HepG2 (cell line): ENCODE data around the gene SLC19A1. TPM values are rescaled to one million over a fixed set of nuclear protein-coding genes. Genes with fewer than 3 reads are reported as not detected.
A peak's percentile ranks its signal among the peaks of the same experiment; 100 is the strongest.

Experiments
- CSRNP1 ChIP-seq: sonication (generic); formaldehyde crosslinking; IDR thresholded peaks from 2 replicates; pipeline ENCODE4 v1.8.1; 2023; ENCODE audit warnings: mild to moderate bottlenecking, missing genetic modification reagents
- DMTF1 ChIP-seq: sonication (generic); formaldehyde crosslinking; IDR thresholded peaks from 2 replicates; pipeline ENCODE4 v1.4.0; 2020; ENCODE audit warnings: mild to moderate bottlenecking, missing genetic modification reagents
- FOXK2 ChIP-seq: fragments of 450-650 bp; IDR thresholded peaks from 2 replicates; pipeline ENCODE4 v1.6.1; 2016
- HOXA9 ChIP-seq: sonication (generic); formaldehyde crosslinking; IDR thresholded peaks from 2 replicates; pipeline ENCODE4 v1.8.1; 2022; ENCODE audit warnings: missing genetic modification reagents, mild to moderate bottlenecking, moderate library complexity, borderline replicate concordance
- KAT2B ChIP-seq: fragments of 150-350 bp; IDR thresholded peaks from 2 replicates; pipeline ENCODE4 v1.6.1; 2014; ENCODE audit warnings: low read depth, low read length, borderline replicate concordance
- KDM2A ChIP-seq: sonication (generic); formaldehyde crosslinking; IDR thresholded peaks from 2 replicates; pipeline ENCODE4 v1.4.0; 2020; ENCODE audit warnings: low read depth, missing genetic modification reagents, borderline replicate concordance
- POGK ChIP-seq: sonication (generic); formaldehyde crosslinking; conservative IDR thresholded peaks from 2 replicates; pipeline ENCODE4 v1.8.0; 2022; ENCODE audit warnings: mild to moderate bottlenecking, moderate library complexity, missing genetic modification reagents
- SNAI1 ChIP-seq: sonication (generic); formaldehyde crosslinking; IDR thresholded peaks from 2 replicates; pipeline ENCODE4 v1.5.0; 2020; ENCODE audit warnings: mild to moderate bottlenecking, missing genetic modification reagents, borderline replicate concordance
- TSC22D2 ChIP-seq: sonication (generic); formaldehyde crosslinking; IDR thresholded peaks from 2 replicates; pipeline ENCODE4 v1.5.1; 2020; ENCODE audit warnings: missing genetic modification reagents, mild to moderate bottlenecking, borderline replicate concordance
- ZBED4 ChIP-seq: sonication (generic); formaldehyde crosslinking; IDR thresholded peaks from 2 replicates; pipeline ENCODE4 v1.4.0; 2020; ENCODE audit warnings: missing genetic modification reagents, borderline replicate concordance
- ZFYVE20 ChIP-seq: sonication (generic); formaldehyde crosslinking; IDR thresholded peaks from 2 replicates; pipeline ENCODE4 v1.8.0; 2023; ENCODE audit warnings: low read depth, mild to moderate bottlenecking, moderate library complexity, missing genetic modification reagents, borderline replicate concordance
- ZNF414 ChIP-seq: sonication (generic); formaldehyde crosslinking; IDR thresholded peaks from 2 replicates; pipeline ENCODE4 v1.5.0; 2020; ENCODE audit warnings: missing genetic modification reagents
- ZNF484 ChIP-seq: sonication (generic); formaldehyde crosslinking; IDR thresholded peaks from 2 replicates; pipeline ENCODE4 v1.5.1; 2020; ENCODE audit warnings: mild to moderate bottlenecking, low read depth, missing genetic modification reagents, borderline replicate concordance
- polyA plus RNA-seq, 8 experiments: library from polyadenylated mRNA; depleted of rRNA in 3 of 8; stranded (reverse) in 7 of 8; unstranded in 1 of 8; fragments of >200 nt; fragmentation: Illumina TruSeq in 4 of 8; extraction: Trizol in 4 of 8; gene quantifications; 2 replicates each; pipeline versions ENCODE4 v1.2.1 to v1.2.3, GENCODE V29; 2011 to 2016; ENCODE audit warnings: low read depth in 4 of 8, missing spikeins in 1 of 8, mixed read lengths in 1 of 8; ENCODE audit not compliant: insufficient read depth in 1 of 8
- total RNA-seq, 5 experiments: library from RNA; depleted of rRNA; stranded (reverse); fragments of >200 nt; fragmentation: Illumina TruSeq; extraction: Trizol; gene quantifications; 2 replicates each; pipeline ENCODE4 v1.2.3, GENCODE V29; 2016; ENCODE audit warnings: low read depth in 1 of 5

Gene SLC19A1
- total and polyA plus RNA-seq, 2 of the 13 experiments (the other 11 are each of a cell fraction or from before 2014, with no cell fraction given), result 21.8 to 23.0 TPM

GRCh38 chr21:45525153-45525909 is 16.9 kb downstream of the SLC19A1 start (continued):
- TF ChIP-seq DMTF1 (CRISPR knock-in tag) (no peak), ZNF414 (no peak), TSC22D2 (CRISPR knock-in tag) (0 out of 2 replicates have a peak, but pooled peaks have one; percentile 29), ZBED4 (CRISPR knock-in tag) (no peak), ZNF484 (CRISPR knock-in tag) (no peak), POGK (CRISPR knock-in tag) (no peak), SNAI1 (CRISPR knock-in tag) (no peak), KAT2B (no peak), FOXK2 (no peak), CSRNP1 (CRISPR knock-in tag) (peak; percentile 82; the same call in 1 of the 2 replicates), HOXA9 (CRISPR knock-in tag) (no peak), KDM2A (CRISPR knock-in tag) (peak; percentile 82; the same call in 1 of the 2 replicates), ZFYVE20 (no peak)
